HUES48 (cell line): ENCODE results near the gene ZFR.
"Not testable (repeated sequence)": the region's sequence is repeated elsewhere in the genome, so short reads cannot be mapped to it uniquely, and the experiment has no call there.

Experiments
- H3K27ac ChIP-seq: one replicate; pipeline ENCODE4 v1.7.0; 2013; ENCODE audit warnings: low read depth, low read length, inconsistent platforms
- H3K27me3 ChIP-seq: 2 replicates; pipeline ENCODE4 v1.6.1; 2013; ENCODE audit warnings: mild to moderate bottlenecking, low read length; ENCODE audit not compliant: control insufficient read depth, insufficient read depth
- H3K36me3 ChIP-seq: 2 replicates; pipeline ENCODE4 v1.6.1; 2013; ENCODE audit warnings: low read length; ENCODE audit not compliant: control insufficient read depth, insufficient read depth
- H3K4me1 ChIP-seq: 2 replicates; pipeline ENCODE4 v1.6.1; 2013; ENCODE audit warnings: mild to moderate bottlenecking, low read length; ENCODE audit not compliant: control insufficient read depth, insufficient read depth
- H3K4me3 ChIP-seq: 2 replicates; pipeline ENCODE4 v1.5.1; 2013; ENCODE audit warnings: mild to moderate bottlenecking, low read depth, low read length
- H3K9ac ChIP-seq: 2 replicates; pipeline ENCODE4 v1.6.1; 2013; ENCODE audit warnings: mild to moderate bottlenecking, low read depth, low read length, moderate library complexity
- H3K9me3 ChIP-seq: 2 replicates; pipeline ENCODE4 v1.6.1; 2013; ENCODE audit warnings: low read length; ENCODE audit not compliant: control insufficient read depth, insufficient read depth

ZFR gene

GRCh38 chr5:32320576-32320975, 124.0 kb downstream of the ZFR start:
- H3K4me1 ChIP-seq = no peaks in the 10 kb centered on the region
- H3K27me3 ChIP-seq = no peaks in the 10 kb centered on the region
- no peak overlapping the region for H3K4me3 ChIP-seq
- H3K9me3 ChIP-seq = 0 out of 2 replicates have a peak, but pooled peaks cover 5% of the 10 kb centered on the region
- no peak overlapping the region for H3K9ac ChIP-seq
- H3K27ac ChIP-seq = no peak overlapping the region
- no peaks in the 10 kb centered on the region for H3K36me3 ChIP-seq

- Histone ChIP-seq H3K27me3 (no peaks in the 10 kb centered on the region), H3K27ac (no peak overlapping the region), H3K4me3 (no peak overlapping the region), H3K4me1 (no peaks in the 10 kb centered on the region), H3K9ac (no peak overlapping the region), H3K36me3 (no peaks in the 10 kb centered on the region), H3K9me3 (0 out of 2 replicates have a peak, but pooled peaks cover 5% of the 10 kb centered on the region)
These were observed 124.5 kb downstream of the ZFR start for GRCh38 chr5:32319926-32320543.

GRCh38 chr5:32319392-32319791, 125.1 kb downstream of the ZFR start:
- 0 out of 2 replicates have a peak, but pooled peaks cover 5% of the 10 kb centered on the region for H3K9me3 ChIP-seq
- H3K27me3 ChIP-seq = no peaks in the 10 kb centered on the region
- no peaks in the 10 kb centered on the region for H3K36me3 ChIP-seq
- no peak overlapping the region for H3K4me3 ChIP-seq
- no peak overlapping the region for H3K9ac ChIP-seq
- no peak overlapping the region for H3K27ac ChIP-seq
- H3K4me1 ChIP-seq = no peaks in the 10 kb centered on the region

GRCh38 chr5:32317041-32317440, 127.5 kb downstream of the ZFR start:
- Histone ChIP-seq H3K36me3 (no peaks in the 10 kb centered on the region), H3K27me3 (no peaks in the 10 kb centered on the region), H3K4me3 (no peak overlapping the region), H3K9me3 (0 out of 2 replicates have a peak, but pooled peaks cover 5% of the 10 kb centered on the region), H3K9ac (no peak overlapping the region), H3K4me1 (0 out of 2 replicates have a peak, but pooled peaks cover under 1% of the 10 kb centered on the region), H3K27ac (no peak overlapping the region)

GRCh38 chr5:32315221-32316014, 129.1 kb downstream of the ZFR start:
- no peaks in the 10 kb centered on the region; the same call in 1 of the 2 replicates for H3K36me3 ChIP-seq
- no peak overlapping the region for H3K9ac ChIP-seq
- no peaks in the 10 kb centered on the region for H3K9me3 ChIP-seq
- no peak overlapping the region for H3K4me3 ChIP-seq
- peaks cover 10% of the 10 kb centered on the region for H3K4me1 ChIP-seq
- H3K27me3 ChIP-seq = no peaks in the 10 kb centered on the region
- no peak overlapping the region for H3K27ac ChIP-seq

- Histone ChIP-seq H3K9me3 (no peaks in the 10 kb centered on the region), H3K9ac (no peak overlapping the region), H3K27me3 (no peaks in the 10 kb centered on the region), H3K4me3 (no peak overlapping the region), H3K27ac (no peak overlapping the region), H3K4me1 (peaks cover 10% of the 10 kb centered on the region), H3K36me3 (no peaks in the 10 kb centered on the region; the same call in 1 of the 2 replicates)
These were observed 129.9 kb downstream of the ZFR start for GRCh38 chr5:32314658-32315057.

GRCh38 chr5:32314152-32314488, 130.4 kb downstream of the ZFR start:
- peaks cover 10% of the 10 kb centered on the region for H3K4me1 ChIP-seq
- not testable (repeated sequence) for H3K36me3 ChIP-seq, H3K27ac ChIP-seq, H3K9me3 ChIP-seq, H3K27me3 ChIP-seq, H3K9ac ChIP-seq, H3K4me3 ChIP-seq

- Histone ChIP-seq H3K9me3 (no peaks in the 10 kb centered on the region), H3K4me3 (peak within 1 kb of the TSS; percentile 96), H3K4me1 (peaks cover 10% of the 10 kb centered on the region), H3K27ac (peak within 1 kb of the TSS; percentile 78), H3K9ac (peak within 1 kb of the TSS; percentile 83), H3K36me3 (peaks cover 4% of the 10 kb centered on the region), H3K27me3 (no peaks in the 10 kb centered on the region)
These were observed 131.8 kb downstream of the ZFR start, which contains the start of gene MTMR12 for GRCh38 chr5:32312595-32313332. MTMR12 (minus strand) TSS chr5:32312939; CDS start chr5:32312838, 101 bp downstream.

- Histone ChIP-seq H3K27me3 (no peaks in the 10 kb centered on the region), H3K4me1 (peaks cover 10% of the 10 kb centered on the region), H3K9ac (peak overlapping the region; percentile 81), H3K9me3 (no peaks in the 10 kb centered on the region), H3K36me3 (peaks cover 4% of the 10 kb centered on the region), H3K4me3 (peak overlapping the region; percentile 95), H3K27ac (peak overlapping the region; percentile 78)
These were observed 132.3 kb downstream of the ZFR start for GRCh38 chr5:32312197-32312594.

GRCh38 chr5:32311404-32312196, 132.9 kb downstream of the ZFR start:
- Histone ChIP-seq H3K27ac (peak overlapping the region; percentile 11), H3K9me3 (no peaks in the 10 kb centered on the region), H3K27me3 (no peaks in the 10 kb centered on the region), H3K4me3 (peak overlapping the region; percentile 95), H3K4me1 (peaks cover 10% of the 10 kb centered on the region), H3K36me3 (peaks cover 4% of the 10 kb centered on the region), H3K9ac (peak overlapping the region; percentile 81)
